OCI-LY7 (cell line): ENCODE measurements around the gene MRPS34.

Source experiments
- CTCF ChIP-seq: fragments of 200-600 bp; sonication (generic); conservative IDR thresholded peaks from 2 replicates; pipeline ENCODE4 v1.5.1; 2014; ENCODE audit warnings: mild to moderate bottlenecking, antibody characterized with exemption, low read length, moderate library complexity, mixed read lengths
- EZH2phosphoT487 ChIP-seq: fragments of 200-600 bp; sonication (generic); IDR thresholded peaks from 2 replicates; pipeline ENCODE4 v1.6.1; 2018; ENCODE audit warnings: low read depth, borderline replicate concordance, mild to moderate bottlenecking, mixed run types, antibody characterized with exemption, low read length, moderate library complexity, mixed read lengths

DNA sequence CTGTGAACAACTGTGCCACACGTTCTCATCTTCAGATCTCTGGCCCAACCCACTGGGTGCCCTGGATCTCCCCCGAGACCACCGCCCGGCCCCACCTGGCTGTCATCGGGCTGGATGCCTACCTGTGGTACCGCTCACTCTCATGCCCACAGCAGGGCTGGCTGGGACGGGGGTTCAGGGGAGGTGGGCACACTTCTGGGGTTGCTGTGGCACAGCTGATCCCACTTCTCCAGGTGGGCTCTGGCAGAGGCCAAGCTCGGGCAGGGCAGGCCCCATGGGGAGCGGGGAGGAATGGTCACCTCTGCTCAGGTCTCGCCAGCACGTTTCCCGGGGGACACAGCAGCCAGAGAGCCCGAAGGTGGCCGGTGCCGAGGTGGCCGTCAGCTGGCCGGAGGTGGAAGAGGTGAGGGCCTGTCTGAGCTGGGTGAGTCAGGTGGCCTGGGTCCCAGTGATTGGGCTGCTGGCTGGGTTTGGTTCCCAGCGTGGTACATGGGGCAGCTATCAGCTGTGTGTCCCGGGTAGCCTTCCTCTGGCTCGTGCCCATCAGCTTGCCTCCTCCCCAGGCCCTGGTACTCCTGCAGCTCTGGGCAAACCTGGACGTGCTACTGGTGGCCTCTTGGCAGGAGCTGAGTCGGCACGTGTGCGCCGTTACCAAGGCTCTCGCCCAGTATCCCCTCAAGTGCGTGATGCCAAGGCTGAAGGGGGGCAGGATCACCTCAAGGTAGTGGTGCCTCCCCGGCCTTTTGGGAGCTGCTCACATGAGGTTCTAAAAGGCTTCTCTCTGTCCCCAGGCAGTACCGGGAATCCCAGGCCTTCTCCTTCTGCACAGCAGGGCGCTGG lies 2.3 kb upstream of the MRPS34 start:
- TF ChIP-seq CTCF (no peak), EZH2phosphoT487 (no peak)
